GM15510 (cell line): Measurements from ENCODE around the gene AGAP6.
"Not testable (repeated sequence)": the region's sequence is repeated elsewhere in the genome, so short reads cannot be mapped to it uniquely, and the experiment has no call there.

ENCODE experiments used
- POLR2A ChIP-seq: IDR thresholded peaks from 3 replicates; pipeline ENCODE4 v1.6.1; 2011; ENCODE audit warnings: borderline replicate concordance; ENCODE audit not compliant: insufficient read length; ENCODE audit errors: extremely low read depth

Gene AGAP6

GRCh38 chr10:49988376-49988775, at the start of gene AGAP6:
Gene AGAP6 (plus strand): TSS chr10:49988406. CDS start chr10:49988716, 310 bp downstream.
- TF ChIP-seq POLR2A: not testable (repeated sequence)

GRCh38 chr10:49941447-49942338, 46.5 kb upstream of the AGAP6 start, which contains the start of the genes PARG and TIMM23B:
Gene PARG (minus strand): TSS chr10:49942027. CDS start chr10:49941725, 302 bp downstream.
Gene TIMM23B (plus strand): TSS chr10:49942053. CDS start chr10:49942195, 142 bp downstream.
- peak; percentile 38 for TF ChIP-seq POLR2A

- TF ChIP-seq POLR2A: no peak
These were observed 33.4 kb downstream of the AGAP6 start for GRCh38 chr10:50021646-50022045.

- TF ChIP-seq POLR2A: no peak
These were observed 37.4 kb downstream of the AGAP6 start for GRCh38 chr10:50025627-50026026.

- TF ChIP-seq POLR2A: no peak
These were observed 39.0 kb downstream of the AGAP6 start for GRCh38 chr10:50027195-50027594.

- TF ChIP-seq POLR2A: no peak
These were observed 45.3 kb downstream of the AGAP6 start for GRCh38 chr10:50033481-50033880.

- TF ChIP-seq POLR2A: no peak
These were observed 56.9 kb downstream of the AGAP6 start for GRCh38 chr10:50044941-50045664.
